ENCODE measurements around the gene CCDC157. TPM values are rescaled to one million over a fixed set of nuclear protein-coding genes. Genes with fewer than 3 reads are reported as not detected.
A peak's percentile ranks its signal among the peaks of the same experiment; 100 is the strongest.

CCDC157 gene
- total RNA-seq, 6 donors from 2014 or later: 3.3 to 16.8 (median 7.9) TPM

- WGBS, 2 donors: 89 to 90% methylated on average over 11 to 19 of the region's 19 CpGs
- H3K4me1 ChIP-seq: no peaks in the 10 kb centered on the region
- H3K36me3 ChIP-seq: peaks cover 0 to 8% (median 2%) of the 10 kb centered on the region in 4 donors
- ATAC-seq (ENCODE audit: low FRiP score in 2 of 2) (no peak), DNase-seq (no peak)
- H3K27me3 ChIP-seq: no peaks in the 10 kb centered on the region
- H3K4me3 ChIP-seq: no peak overlapping the region
- H3K27ac ChIP-seq: no peak overlapping the region
- no peaks in the 10 kb centered on the region for H3K9me3 ChIP-seq
- TF ChIP-seq POLR2AphosphoS5 (IDR thresholded peaks at IDR 0.05) (no peak), POLR2A (IDR thresholded peaks at IDR 0.05) (no peak), EP300 (IDR thresholded peaks at IDR 0.05) (no peak)
- TF ChIP-seq, protein P1, sequence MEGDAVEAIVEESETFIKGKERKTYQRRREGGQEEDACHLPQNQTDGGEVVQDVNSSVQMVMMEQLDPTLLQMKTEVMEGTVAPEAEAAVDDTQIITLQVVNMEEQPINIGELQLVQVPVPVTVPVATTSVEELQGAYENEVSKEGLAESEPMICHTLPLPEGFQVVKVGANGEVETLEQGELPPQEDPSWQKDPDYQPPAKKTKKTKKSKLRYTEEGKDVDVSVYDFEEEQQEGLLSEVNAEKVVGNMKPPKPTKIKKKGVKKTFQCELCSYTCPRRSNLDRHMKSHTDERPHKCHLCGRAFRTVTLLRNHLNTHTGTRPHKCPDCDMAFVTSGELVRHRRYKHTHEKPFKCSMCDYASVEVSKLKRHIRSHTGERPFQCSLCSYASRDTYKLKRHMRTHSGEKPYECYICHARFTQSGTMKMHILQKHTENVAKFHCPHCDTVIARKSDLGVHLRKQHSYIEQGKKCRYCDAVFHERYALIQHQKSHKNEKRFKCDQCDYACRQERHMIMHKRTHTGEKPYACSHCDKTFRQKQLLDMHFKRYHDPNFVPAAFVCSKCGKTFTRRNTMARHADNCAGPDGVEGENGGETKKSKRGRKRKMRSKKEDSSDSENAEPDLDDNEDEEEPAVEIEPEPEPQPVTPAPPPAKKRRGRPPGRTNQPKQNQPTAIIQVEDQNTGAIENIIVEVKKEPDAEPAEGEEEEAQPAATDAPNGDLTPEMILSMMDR (IDR thresholded peaks at IDR 0.05): no peak
Measured at GRCh38 chr22:30370641-30371230, 13.9 kb downstream of the CCDC157 start.

DNA sequence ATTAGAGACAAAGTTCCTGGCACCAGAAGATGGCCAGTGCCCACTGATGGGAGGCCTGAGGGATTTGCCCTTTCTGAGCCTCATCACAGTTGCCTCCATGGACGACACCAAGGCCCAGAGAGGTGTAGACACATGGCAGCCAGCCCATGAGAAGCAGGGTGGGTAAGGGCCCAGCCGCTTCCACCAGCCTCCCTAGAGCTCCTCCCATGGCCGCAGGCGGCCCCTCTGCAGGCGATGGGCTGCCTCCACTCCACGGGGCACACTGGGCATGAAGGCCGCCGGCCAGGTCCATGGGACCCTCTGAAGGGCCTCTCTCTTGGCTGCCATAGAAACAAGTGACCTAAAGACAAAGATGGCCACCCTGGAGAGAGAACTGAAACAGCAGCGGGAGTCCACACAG lies 14.5 kb downstream of the CCDC157 start:
- H3K4me3 ChIP-seq: no peak overlapping the region
- no peak for DNase-seq
- no peaks in the 10 kb centered on the region for H3K27me3 ChIP-seq
- H3K36me3 ChIP-seq: peaks cover 0 to 2% (median under 1%) of the 10 kb centered on the region in 4 donors
- H3K9me3 ChIP-seq: no peaks in the 10 kb centered on the region
- no peak for ATAC-seq (ENCODE audit: low FRiP score in 2 of 2)
- H3K4me1 ChIP-seq: no peaks in the 10 kb centered on the region
- WGBS, 2 donors: 94 to 95% methylated on average over 7 to 9 of the region's 9 CpGs
- H3K27ac ChIP-seq: no peak overlapping the region
- TF ChIP-seq POLR2AphosphoS5 (IDR thresholded peaks at IDR 0.05) (no peak), POLR2A (IDR thresholded peaks at IDR 0.05) (no peak), EP300 (IDR thresholded peaks at IDR 0.05) (no peak)
- TF ChIP-seq, protein P1 (IDR thresholded peaks at IDR 0.05): no peak

GRCh38 chr22:30371981-30372380 lies 15.2 kb downstream of the CCDC157 start:
- no peaks in the 10 kb centered on the region for H3K9me3 ChIP-seq
- TF ChIP-seq POLR2A (IDR thresholded peaks at IDR 0.05) (no peak), EP300 (IDR thresholded peaks at IDR 0.05) (no peak), POLR2AphosphoS5 (IDR thresholded peaks at IDR 0.05) (no peak)
- TF ChIP-seq, protein P1 (IDR thresholded peaks at IDR 0.05): no peak
- no peak overlapping the region for H3K27ac ChIP-seq
- WGBS, 2 donors: 66 to 86% methylated on average over 2 to 13 of the region's 13 CpGs
- no peak overlapping the region for H3K4me3 ChIP-seq
- no peak for ATAC-seq (ENCODE audit: low FRiP score in 2 of 2)
- H3K4me1 ChIP-seq: no peaks in the 10 kb centered on the region
- H3K27me3 ChIP-seq: no peaks in the 10 kb centered on the region
- DNase-seq: no peak
- H3K36me3 ChIP-seq: no peaks in the 10 kb centered on the region

GRCh38 chr22:30372915-30373314 lies 16.1 kb downstream of the CCDC157 start:
- ATAC-seq (ENCODE audit: low FRiP score in 2 of 2) (peak in 1 of 2 donors; percentile 56), DNase-seq (peak in 1 of 2 donors; percentile 51)
- Histone ChIP-seq H3K4me1 (no peaks in the 10 kb centered on the region), H3K27ac (peak overlapping the region in 1 of 4 donors; percentile 42), H3K36me3 (peaks cover 0 to 7% (median 6%) of the 10 kb centered on the region in 4 donors), H3K27me3 (no peaks in the 10 kb centered on the region), H3K4me3 (no peak overlapping the region), H3K9me3 (no peaks in the 10 kb centered on the region)
- 48 to 61% methylated on average over 4 to 8 of the region's 8 CpGs for WGBS, 2 donors
- TF ChIP-seq, protein P1 (IDR thresholded peaks at IDR 0.05): no peak
- no peak for TF ChIP-seq EP300 (IDR thresholded peaks at IDR 0.05)
- no peak for TF ChIP-seq POLR2A (IDR thresholded peaks at IDR 0.05)
- no peak for TF ChIP-seq POLR2AphosphoS5 (IDR thresholded peaks at IDR 0.05)

Measured in upper lobe of left lung (tissue), 6 donors.